ENCODE results near the gene CRACR2A.

The CRACR2A gene

DNA sequence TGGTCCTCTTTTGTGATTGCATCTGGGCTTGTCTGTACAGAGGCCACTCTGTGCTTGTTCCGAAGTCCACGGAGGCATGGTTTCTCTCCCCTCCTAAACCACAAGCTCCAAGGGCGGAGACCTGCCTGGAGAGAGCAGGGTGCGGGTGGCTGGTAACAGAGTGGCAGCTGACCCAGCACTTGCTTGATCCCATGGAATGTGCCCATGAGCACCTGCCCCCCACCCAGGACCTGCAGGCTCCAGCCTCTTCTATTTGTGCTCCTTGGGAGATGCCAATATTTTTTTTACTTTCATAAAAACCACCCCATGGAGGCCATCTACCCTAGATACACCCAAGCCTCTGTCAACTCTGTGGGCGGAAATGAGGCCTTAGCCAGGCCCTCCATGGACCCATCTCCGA lies 157.2 kb downstream of the CRACR2A start:
- no peak for DNase-seq (ENCODE audit: low read depth)

DNA sequence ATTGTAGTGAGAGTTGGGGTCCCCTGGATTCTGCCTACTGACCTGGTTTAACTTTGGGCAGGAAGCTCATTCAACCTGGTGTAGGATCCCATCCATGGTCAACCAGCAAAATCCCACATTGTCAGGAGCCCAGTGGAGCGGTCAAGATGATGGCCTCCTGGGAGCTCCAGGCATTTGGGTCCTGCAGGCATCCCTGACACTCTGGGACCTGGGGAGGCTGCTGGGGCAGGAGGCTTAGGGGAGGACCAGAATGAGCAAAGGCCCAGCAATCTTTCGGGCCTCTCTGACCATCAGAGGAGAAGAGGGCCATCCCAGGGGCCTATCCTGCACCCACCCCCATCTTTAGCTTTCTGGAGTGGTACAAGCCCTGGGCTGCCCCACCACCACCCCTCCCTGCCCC lies 157.9 kb downstream of the CRACR2A start:
- no peak for DNase-seq (ENCODE audit: low read depth)

DNA sequence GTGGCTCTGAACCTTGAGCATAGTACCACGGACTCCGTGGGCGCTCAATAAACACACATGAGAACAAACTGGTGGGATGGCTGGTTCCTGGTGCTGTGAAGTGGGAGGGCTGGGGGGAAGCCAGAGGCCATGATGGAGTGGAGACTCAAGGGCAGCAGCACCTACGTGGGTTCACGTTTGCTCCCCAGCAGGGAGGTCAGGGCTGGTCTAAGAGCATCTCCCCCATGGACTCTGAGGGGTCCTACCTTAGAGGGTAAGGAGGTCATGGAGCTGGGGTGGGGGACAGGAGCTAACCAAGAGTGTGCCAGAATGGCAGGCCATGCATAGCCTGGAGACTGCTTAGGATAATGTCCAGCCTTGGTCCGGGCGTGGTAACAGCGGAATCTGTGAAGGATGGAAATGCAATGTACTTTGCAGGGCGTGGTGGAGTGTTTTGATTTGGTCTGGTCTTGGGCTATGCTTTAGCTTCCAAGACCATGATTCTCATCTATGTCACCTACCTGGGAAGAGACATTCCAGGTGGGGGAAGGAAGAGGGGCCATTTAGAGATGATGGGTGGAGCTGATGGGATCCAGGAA lies 158.9 kb downstream of the CRACR2A start:
- DNase-seq (ENCODE audit: low read depth): no peak

DNA sequence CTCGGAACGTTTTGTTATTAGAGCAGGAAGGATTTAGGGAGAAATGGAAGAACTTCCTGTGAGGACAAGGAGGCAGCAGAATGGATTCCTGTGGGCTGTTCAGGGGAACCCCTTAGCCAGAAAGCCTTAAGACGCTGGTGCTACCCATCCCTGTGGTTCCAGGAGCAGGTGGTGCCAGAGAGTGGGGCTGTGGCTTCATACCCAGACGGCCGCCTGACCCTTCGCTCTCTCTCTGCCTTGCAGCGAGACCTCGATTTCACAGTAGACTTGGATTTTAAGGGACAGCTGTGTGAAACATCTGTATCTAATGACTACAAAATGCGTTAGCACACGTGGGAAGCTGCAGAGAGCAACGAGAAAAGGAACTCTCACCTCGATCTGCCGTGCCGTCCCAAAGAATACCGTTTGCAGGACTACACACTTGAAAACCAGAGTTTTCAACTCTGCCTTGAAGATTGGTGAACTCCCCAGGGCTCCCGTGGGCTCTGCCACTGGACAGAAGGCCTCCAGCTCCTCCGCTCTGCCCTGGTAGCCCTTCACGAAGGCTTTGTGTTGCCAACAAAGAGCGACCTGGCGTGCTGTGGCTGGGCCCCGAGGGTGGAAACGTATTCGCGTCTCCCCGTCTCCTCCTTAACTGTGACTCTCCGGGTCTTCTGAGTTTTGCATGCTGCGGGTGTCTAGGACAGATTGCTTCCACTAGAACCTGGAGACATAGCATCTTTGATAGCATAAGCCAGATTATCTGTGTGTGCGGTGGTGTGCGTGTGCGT lies 159.9 kb downstream of the CRACR2A start:
- no peak for DNase-seq (ENCODE audit: low read depth)

DNA sequence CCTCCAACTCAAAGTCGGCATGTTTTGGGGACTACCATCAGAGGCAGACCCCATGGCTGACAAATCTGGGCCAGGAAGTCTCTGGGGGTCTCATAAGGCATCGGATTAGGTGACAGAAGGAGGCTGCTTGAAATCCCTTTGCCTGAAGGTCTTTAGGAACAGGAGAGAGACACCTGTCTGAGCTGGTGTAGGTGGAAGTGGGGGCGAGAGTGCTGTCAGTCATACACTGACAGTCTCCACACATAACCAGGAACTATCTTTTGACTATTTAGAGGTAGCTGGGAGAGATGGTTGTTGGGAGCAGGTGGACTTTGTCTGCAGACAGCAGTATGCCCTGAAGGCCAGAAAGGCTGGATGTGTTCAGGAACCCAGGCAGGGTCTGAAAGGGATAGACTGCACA lies 163.2 kb downstream of the CRACR2A start:
- DNase-seq (ENCODE audit: low read depth): no peak

DNA sequence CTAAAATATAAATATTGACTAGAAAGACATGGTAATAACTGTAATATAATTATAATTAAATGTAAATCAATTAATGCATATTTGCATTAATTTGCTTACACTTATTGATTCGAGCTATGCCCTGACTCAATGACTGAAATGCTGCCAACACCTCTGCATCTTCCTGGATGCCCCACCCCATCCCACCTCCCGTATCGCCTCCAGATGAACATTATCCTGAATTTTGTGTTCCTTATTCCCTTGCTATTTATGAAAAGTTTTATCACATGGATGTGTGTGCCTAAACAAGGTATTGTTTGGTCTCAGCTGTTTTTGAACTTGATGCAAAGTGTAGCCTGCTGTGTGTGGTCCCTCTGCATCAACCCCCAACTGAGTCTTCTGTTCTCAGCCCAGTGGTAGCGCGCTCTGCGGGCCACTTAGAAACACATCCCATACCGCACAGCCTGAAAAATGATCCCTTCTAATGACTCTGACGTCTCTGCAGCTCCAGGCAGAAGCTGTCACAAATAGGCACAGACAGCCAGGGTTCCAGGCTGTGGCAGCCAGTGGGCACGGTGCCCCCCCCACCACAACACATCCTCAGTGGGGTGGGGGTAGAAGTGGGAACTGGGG lies 165.4 kb downstream of the CRACR2A start:
- no peak for DNase-seq (ENCODE audit: low read depth)

DNA sequence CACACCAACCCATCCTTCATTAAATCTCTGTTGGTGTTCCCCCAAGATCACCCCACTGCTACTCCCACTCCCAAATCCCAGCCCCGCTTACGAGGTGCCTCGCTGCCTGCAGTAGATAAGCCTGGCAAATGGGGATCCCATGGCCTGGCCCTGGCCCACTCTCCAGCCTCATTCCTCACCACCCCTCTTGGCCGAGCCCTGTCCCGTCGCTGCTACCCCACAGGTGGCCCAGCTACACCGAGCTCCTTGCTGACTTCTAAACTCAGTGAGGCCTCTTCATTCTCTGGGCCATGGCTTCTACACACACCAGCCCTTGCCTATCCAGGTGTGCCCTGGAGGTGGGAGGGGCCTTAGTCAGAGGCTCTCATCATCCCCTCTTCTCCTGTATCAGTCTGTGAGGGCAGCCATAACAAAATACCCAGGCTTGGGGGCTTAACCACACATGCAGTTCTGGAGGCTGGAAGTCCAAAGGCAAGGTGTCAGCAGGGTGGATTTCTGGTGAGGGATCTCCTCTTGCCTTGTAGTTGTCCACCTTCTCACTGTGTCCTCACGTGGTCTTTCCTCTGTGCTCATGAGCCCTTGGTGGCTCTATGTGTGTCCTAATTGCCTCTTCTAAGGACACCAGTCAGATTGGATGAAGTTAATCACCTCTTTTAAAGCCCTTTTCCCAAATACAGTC lies 169.1 kb downstream of the CRACR2A start:
- DNase-seq (ENCODE audit: low read depth): no peak

DNA sequence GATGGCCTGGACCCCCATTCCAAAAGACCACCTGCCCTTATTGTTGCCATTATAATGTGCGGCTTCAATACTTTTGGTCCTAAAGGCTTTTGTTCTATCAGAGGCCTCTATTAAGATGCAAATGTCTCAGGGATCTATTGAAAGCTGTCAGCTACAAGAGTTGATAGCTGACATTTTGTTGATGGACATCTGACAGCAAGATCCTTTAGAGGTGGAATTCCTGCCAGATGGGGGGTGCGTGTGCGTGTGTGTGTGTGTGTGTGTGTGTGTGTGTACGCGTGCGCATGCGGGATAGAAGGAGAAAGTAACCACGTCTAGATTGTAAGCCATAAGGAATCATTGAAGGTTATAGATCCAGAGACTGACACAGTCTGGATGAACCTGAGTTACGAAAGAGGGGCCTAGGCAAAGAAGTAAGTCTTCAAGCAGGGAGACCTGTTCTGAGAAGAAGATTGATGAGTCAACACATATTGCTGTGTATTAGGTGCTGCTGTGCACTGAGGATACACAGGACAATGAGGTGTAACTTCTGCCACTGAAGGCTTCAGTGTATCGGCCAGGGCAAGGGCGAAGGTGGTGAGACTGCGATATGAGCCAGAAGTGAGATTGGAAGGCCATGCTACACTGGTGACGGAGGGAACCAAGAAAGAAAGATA lies 172.7 kb downstream of the CRACR2A start:
- DNase-seq (ENCODE audit: low read depth): no peak

DNA sequence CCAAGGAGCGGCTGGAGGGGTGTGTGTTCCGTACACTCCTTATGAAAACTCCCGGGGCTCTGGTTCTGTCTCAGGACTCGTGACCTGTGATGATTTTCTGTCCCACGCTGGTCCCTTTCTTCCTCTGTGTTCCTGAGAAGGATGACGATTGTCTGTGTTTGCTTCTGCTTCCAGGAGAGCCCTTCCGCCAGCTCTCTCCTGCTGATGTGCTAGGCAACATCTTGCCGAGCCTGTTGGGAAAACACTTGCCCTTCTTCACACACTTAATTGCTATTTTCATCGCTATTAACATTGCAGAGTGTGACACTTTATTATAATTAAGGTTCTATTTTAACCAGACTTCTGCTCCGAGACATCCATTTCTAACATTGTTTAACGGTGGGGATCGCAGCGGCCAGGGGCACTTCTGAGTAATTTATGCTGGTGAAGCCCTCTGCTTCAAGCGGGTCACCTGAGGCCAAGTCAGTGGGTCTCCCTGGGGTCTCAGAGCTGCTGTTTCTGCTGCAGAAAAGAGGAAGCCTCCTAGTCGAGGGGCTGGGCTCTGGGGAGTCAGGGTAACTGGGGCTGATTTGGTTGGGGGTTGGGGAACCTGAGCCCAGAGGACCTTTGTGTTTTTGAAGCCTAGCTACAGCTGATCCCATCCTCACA lies 173.3 kb downstream of the CRACR2A start:
- DNase-seq (ENCODE audit: low read depth): no peak

DNA sequence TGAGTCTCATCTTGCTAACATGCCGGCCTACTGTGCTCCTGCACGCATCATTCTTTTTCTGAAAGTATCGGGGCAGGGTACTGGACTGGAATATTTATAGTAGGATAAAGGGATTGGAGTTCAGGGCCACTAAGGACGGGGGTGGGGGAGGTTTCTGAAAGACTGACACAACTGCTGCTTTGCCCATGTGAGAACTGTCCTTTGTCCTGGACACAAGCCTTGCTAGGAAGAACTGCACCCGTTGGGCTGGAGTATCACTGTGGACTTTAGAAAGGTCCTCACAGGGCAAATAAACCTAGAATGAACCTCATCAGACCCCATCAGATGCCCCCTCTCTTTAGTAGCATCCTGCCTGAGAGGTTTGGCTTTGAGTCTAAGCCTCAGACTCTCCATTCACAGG lies 174.4 kb downstream of the CRACR2A start:
- DNase-seq (ENCODE audit: low read depth): no peak

DNA sequence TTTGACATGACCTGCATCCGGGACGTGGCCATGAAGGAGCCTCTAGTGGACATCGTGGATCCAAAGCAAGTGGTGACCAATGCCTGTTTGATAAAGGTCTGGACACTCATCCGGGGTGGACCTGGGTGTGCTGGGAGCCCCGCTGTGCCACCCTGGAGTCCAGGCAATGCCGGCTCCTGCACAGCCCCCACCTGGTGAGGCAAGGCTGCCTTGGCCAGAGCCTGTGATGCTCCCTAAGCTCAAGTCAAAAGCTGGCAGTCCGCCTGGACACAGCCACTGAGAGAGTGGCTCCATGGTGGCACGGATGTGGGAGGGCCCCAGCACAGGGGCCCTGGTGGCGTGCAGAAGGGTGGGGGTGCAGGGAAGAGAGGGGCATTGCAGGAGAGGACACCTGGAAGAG lies 176.0 kb downstream of the CRACR2A start:
- no peak for DNase-seq (ENCODE audit: low read depth)

DNA sequence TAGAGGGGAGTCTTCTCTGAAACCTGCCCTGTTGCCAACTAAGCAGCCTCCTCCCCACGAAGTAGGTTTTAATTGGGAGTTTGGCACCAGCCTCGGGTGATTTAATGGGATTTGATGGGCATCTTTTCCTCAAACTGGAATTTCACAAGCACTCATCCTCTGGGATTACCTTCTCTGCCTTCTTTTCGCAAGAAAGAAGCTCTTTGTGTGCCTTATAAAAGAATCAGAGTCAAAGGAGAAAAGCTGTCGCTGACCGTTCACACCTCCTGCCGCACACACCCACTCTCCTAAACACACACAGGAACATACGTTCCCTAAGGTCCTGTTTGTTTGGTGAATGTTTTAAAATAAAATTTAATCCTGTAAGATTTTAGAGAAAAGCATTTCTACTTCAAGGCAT lies 177.9 kb downstream of the CRACR2A start:
- DNase-seq (ENCODE audit: low read depth): no peak

DNA sequence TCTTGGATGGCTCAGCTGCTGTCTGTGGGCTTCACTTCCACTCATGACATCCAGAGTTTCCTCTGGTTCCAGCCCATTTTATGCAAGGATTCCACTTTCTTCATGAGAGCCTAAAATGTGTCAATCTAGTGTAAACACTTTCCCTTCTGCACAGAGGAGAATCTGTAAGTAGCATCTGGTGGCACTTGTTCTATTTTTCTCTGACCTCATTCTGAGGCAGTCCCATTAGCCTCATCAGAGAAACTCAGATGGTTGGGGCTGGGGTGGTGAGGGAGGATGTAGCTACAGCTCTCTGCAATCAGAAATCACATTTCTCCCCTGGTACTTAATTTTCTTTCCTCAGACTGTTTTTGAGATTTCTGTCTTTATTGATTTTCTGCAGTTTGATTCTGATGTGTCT lies 180.3 kb downstream of the CRACR2A start:
- no peak for DNase-seq (ENCODE audit: low read depth)

DNA sequence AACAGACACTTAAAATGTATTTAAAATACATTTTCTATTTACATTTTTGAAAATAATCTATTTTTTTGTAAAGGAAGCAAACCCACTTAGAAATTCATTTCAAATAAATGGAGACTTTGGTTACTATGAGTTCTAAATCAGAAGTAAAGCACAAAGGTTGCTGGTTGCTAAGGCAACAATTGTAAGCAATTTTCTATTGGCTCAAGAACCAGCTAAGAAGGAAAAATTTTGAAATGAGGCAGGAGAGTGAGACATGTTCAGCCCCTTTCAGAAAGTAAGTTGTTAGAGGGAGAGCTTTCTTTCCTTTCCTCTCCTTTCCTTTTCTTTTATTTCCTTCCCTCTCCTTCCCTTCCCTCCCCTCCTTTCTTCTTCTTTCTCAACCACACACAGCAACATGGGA lies 181.2 kb downstream of the CRACR2A start:
- DNase-seq (ENCODE audit: low read depth): no peak

DNA sequence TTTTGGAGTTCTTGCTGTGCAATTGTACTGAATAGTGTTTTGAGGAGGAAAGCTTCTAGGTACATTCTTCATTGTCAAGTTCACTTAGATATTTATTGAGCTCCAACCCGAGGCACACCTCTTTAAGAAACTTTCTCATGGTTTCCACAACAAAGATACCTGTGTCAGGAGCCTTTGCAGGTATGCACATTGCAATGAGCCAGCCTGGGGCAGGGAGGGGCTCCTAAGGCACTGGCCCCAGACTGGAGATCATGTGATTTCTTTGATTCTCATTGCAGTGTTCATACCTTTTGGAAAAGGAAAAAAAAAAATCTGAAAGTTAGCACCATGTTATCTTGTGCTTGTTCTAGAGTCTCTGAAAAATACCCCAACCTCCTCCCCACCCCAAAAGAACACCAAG lies 181.6 kb downstream of the CRACR2A start:
- DNase-seq (ENCODE audit: low read depth): no peak

DNA sequence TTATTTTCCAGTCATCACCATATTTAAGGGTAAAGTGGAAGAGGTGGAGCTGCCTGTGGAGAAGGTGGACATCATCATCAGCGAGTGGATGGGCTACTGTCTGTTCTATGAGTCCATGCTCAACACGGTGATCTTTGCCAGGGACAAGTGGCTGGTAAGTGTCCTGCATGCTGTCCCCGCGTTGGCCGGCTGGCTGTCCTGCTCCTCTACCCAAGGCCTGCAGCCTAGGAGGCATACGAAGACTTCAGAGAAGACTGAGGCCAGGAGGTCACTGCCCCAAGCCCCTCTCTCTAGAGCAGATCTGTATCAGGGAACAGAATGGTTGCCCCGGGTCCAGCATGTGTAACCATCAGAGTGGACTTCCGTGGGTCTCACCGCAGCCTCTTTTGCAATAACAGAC lies 184.2 kb downstream of the CRACR2A start:
- DNase-seq (ENCODE audit: low read depth): no peak

DNA sequence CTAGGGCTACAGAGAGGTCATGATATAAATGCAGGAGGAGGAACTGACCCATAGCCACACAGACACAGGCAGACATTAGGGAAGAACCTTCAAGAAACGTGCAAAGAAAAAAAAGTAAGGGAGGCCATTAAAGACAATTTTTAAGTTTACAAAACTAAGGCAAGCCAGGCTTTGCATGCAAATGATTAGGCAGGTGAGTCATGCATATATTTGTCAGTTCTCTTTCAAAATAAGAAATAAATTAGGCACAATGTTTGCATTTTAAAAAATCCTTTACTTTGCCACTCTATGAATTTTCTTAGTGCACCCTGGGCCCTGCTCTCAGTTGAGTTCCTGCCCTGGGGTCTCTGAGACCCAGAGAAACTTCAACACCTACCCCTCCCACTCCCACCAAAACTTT lies 186.9 kb downstream of the CRACR2A start:
- DNase-seq (ENCODE audit: low read depth): no peak
